T-helper 1 cell treated with Interleukin-12 subunit alpha and Interleukin-12 subunit beta and Interleukin-4 antibody, amounts not matched to agents 30 μg/mL and 1 μg/mL, for 36 hours (primary cell): ENCODE data around the gene OR6B2.

ENCODE experiments used
- H3K27ac Mint-ChIP-seq: one replicate; pipeline ENCODE4 v1.8.0; 2021; ENCODE audit warnings: mild to moderate bottlenecking, mixed read lengths
- H3K27me3 Mint-ChIP-seq: one replicate; pipeline ENCODE4 v1.8.0; 2021; ENCODE audit warnings: low read depth, mixed read lengths
- H3K36me3 Mint-ChIP-seq: one replicate; pipeline ENCODE4 v1.8.0; 2021; ENCODE audit warnings: low read depth, mixed read lengths
- H3K4me1 Mint-ChIP-seq: one replicate; pipeline ENCODE4 v1.8.0; 2021; ENCODE audit warnings: low read depth, mixed read lengths
- H3K4me3 Mint-ChIP-seq: one replicate; pipeline ENCODE4 v1.8.0; 2021; ENCODE audit warnings: mild to moderate bottlenecking, moderate library complexity, mixed read lengths
- H3K9me3 Mint-ChIP-seq: one replicate; pipeline ENCODE4 v1.8.0; 2021; ENCODE audit warnings: mixed read lengths

Gene OR6B2

GRCh38 chr2:240018071-240018750, 12.0 kb downstream of the OR6B2 start:
- H3K27me3 Mint-ChIP-seq = no peaks in the 10 kb centered on the region
- H3K9me3 Mint-ChIP-seq = no peaks in the 10 kb centered on the region
- no peak overlapping the region for H3K4me3 Mint-ChIP-seq
- peaks cover 7% of the 10 kb centered on the region for H3K4me1 Mint-ChIP-seq
- no peak overlapping the region for H3K27ac Mint-ChIP-seq
- H3K36me3 Mint-ChIP-seq = peaks cover 41% of the 10 kb centered on the region

GRCh38 chr2:240014327-240014726, 15.9 kb downstream of the OR6B2 start:
- Mint-ChIP-seq H3K9me3 (no peaks in the 10 kb centered on the region), H3K27ac (no peak overlapping the region)

DNA sequence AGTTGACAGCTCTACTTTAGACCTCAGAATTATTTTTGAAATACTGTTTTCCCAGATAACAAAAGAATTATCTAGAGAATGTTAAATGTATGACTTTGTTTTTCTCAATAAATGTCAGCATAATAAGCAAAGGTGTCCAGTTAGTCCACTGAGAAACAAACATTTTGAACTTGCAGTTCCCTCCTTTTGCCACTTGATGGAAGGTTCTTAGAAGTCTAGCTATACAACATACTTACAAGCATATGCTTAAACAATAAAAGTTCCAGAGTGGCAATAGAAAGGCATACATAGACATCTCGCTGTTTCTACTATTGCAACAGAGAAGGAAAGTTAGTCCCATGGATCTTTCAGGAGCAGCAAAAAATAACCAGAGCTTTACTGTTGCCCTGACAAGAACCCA, 16.9 kb downstream of the OR6B2 start:
- H3K4me1 Mint-ChIP-seq = no peaks in the 10 kb centered on the region
- H3K36me3 Mint-ChIP-seq = peaks cover 35% of the 10 kb centered on the region
- H3K9me3 Mint-ChIP-seq = no peaks in the 10 kb centered on the region
- H3K27ac Mint-ChIP-seq = no peak overlapping the region
- no peak overlapping the region for H3K4me3 Mint-ChIP-seq
- no peaks in the 10 kb centered on the region for H3K27me3 Mint-ChIP-seq

More at GRCh38 chr2:240014327-240014726, 15.9 kb downstream of the OR6B2 start:
- H3K4me3 Mint-ChIP-seq = no peak overlapping the region
- H3K27me3 Mint-ChIP-seq = no peaks in the 10 kb centered on the region
- no peaks in the 10 kb centered on the region for H3K4me1 Mint-ChIP-seq
- H3K36me3 Mint-ChIP-seq = peaks cover 44% of the 10 kb centered on the region

- Mint-ChIP-seq H3K27me3 (no peaks in the 10 kb centered on the region), H3K9me3 (no peaks in the 10 kb centered on the region), H3K36me3 (peaks cover 25% of the 10 kb centered on the region), H3K4me1 (no peaks in the 10 kb centered on the region), H3K4me3 (no peak overlapping the region), H3K27ac (no peak overlapping the region)
These were observed 27.2 kb downstream of the OR6B2 start for GRCh38 chr2:240002983-240003382.

DNA sequence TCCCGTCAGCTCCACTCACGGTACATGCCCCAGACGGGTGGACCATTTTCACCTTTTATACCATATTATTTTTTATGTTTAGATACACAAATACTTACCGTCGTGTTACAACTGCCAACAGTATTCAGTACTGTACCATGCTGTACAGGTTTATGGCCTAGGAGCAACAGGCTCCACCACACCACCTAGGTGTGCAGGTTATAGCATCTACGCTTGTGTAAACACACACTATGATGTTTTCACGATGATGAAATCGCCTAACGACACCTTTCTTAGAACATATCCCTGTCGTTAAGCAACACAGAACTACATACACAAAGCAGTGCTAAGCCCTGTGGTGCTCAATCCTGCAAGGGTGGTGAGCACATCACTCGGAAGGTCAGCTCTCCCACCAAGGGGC, 29.6 kb downstream of the OR6B2 start:
- no peak overlapping the region for H3K27ac Mint-ChIP-seq
- no peaks in the 10 kb centered on the region for H3K27me3 Mint-ChIP-seq
- H3K36me3 Mint-ChIP-seq = peaks cover 17% of the 10 kb centered on the region
- H3K9me3 Mint-ChIP-seq = no peaks in the 10 kb centered on the region
- H3K4me3 Mint-ChIP-seq = no peak overlapping the region
- no peaks in the 10 kb centered on the region for H3K4me1 Mint-ChIP-seq

GRCh38 chr2:239997686-239998409, 32.4 kb downstream of the OR6B2 start:
- H3K4me3 Mint-ChIP-seq = no peak overlapping the region
- no peaks in the 10 kb centered on the region for H3K27me3 Mint-ChIP-seq
- no peaks in the 10 kb centered on the region for H3K4me1 Mint-ChIP-seq
- no peak overlapping the region for H3K27ac Mint-ChIP-seq
- peaks cover 19% of the 10 kb centered on the region for H3K36me3 Mint-ChIP-seq
- no peaks in the 10 kb centered on the region for H3K9me3 Mint-ChIP-seq

DNA sequence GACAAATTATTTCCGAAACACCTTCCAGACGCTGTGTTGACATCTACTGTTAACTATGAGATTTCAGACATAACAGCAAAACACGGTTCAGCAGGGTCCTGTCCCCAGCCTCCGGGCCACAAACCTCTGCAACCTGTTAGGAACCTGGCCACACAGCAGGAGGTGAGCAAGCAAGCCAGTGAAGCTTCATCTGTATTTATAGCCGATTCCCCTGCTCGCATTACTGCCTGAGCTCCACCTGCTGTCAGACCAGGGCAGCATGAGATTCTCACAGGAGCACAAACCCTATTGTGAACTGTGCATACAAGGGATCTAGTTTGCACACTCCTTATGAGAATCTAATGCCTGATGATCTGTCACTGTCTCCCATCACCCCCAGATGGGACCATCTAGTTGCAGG, 36.1 kb downstream of the OR6B2 start:
- no peak overlapping the region for H3K4me3 Mint-ChIP-seq
- no peaks in the 10 kb centered on the region for H3K27me3 Mint-ChIP-seq
- no peaks in the 10 kb centered on the region for H3K4me1 Mint-ChIP-seq
- peaks cover 14% of the 10 kb centered on the region for H3K36me3 Mint-ChIP-seq
- no peaks in the 10 kb centered on the region for H3K9me3 Mint-ChIP-seq
- no peak overlapping the region for H3K27ac Mint-ChIP-seq

- no peaks in the 10 kb centered on the region for H3K4me1 Mint-ChIP-seq
- H3K27me3 Mint-ChIP-seq = no peaks in the 10 kb centered on the region
- no peak overlapping the region for H3K4me3 Mint-ChIP-seq
- H3K36me3 Mint-ChIP-seq = peaks cover 18% of the 10 kb centered on the region
- no peak overlapping the region for H3K27ac Mint-ChIP-seq
- no peaks in the 10 kb centered on the region for H3K9me3 Mint-ChIP-seq
These were observed 36.9 kb downstream of the OR6B2 start for GRCh38 chr2:239993291-239993690.

GRCh38 chr2:239991689-239992314, 38.4 kb downstream of the OR6B2 start:
- Mint-ChIP-seq H3K27ac (no peak overlapping the region), H3K4me1 (no peaks in the 10 kb centered on the region), H3K4me3 (no peak overlapping the region), H3K36me3 (peaks cover 23% of the 10 kb centered on the region), H3K9me3 (no peaks in the 10 kb centered on the region), H3K27me3 (no peaks in the 10 kb centered on the region)

DNA sequence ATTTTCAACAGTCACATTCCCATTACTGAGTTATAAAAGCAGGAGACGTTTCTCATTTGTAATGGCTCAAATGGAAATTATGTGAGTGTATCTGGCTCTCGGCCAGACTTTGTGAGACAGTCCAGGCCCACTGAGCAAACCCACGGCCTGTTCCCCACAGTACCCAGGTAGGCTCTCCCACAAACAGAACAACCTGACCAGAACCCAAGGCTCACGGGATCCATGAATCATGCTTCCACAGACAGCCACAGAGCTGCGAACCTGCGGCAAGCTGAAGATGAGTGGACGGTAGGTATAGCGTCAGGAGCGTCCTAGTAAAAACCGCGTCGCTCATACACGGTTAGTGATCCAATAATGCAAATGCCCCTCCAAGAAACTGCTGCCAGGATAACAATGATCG, 39.3 kb downstream of the OR6B2 start:
- Mint-ChIP-seq H3K4me3 (no peak overlapping the region), H3K9me3 (peaks cover 1% of the 10 kb centered on the region), H3K27ac (no peak overlapping the region), H3K4me1 (no peaks in the 10 kb centered on the region), H3K27me3 (no peaks in the 10 kb centered on the region), H3K36me3 (peaks cover 31% of the 10 kb centered on the region)

DNA sequence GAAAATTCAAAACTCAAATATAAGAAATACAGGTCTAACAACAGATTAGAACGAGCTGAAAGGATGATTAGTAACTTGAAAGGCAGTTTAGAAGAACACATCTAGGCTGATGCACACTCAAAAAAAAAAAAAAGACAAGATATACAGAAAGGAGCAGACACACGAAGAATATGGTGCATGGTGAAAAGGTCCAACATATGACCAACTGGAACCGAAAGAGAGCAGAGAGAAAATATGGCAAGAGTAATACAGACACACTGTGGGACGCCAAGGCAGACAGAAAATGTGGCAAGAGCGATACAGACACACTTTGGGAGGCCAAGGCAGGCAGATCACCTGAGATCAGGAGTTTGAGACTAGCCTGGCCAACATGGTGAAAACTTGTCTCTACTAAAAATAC, 44.9 kb downstream of the OR6B2 start:
- no peak overlapping the region for H3K27ac Mint-ChIP-seq

GRCh38 chr2:239984421-239985194, 45.6 kb downstream of the OR6B2 start:
- Mint-ChIP-seq H3K4me1 (no peaks in the 10 kb centered on the region), H3K27me3 (no peaks in the 10 kb centered on the region), H3K4me3 (no peak overlapping the region), H3K27ac (no peak overlapping the region), H3K9me3 (peaks cover 9% of the 10 kb centered on the region), H3K36me3 (peaks cover 37% of the 10 kb centered on the region)

More for the DNA sequence above, 44.9 kb downstream of the OR6B2 start:
- Mint-ChIP-seq H3K9me3 (peaks cover 9% of the 10 kb centered on the region), H3K27me3 (no peaks in the 10 kb centered on the region), H3K4me1 (no peaks in the 10 kb centered on the region), H3K4me3 (no peak overlapping the region), H3K36me3 (peaks cover 39% of the 10 kb centered on the region)

DNA sequence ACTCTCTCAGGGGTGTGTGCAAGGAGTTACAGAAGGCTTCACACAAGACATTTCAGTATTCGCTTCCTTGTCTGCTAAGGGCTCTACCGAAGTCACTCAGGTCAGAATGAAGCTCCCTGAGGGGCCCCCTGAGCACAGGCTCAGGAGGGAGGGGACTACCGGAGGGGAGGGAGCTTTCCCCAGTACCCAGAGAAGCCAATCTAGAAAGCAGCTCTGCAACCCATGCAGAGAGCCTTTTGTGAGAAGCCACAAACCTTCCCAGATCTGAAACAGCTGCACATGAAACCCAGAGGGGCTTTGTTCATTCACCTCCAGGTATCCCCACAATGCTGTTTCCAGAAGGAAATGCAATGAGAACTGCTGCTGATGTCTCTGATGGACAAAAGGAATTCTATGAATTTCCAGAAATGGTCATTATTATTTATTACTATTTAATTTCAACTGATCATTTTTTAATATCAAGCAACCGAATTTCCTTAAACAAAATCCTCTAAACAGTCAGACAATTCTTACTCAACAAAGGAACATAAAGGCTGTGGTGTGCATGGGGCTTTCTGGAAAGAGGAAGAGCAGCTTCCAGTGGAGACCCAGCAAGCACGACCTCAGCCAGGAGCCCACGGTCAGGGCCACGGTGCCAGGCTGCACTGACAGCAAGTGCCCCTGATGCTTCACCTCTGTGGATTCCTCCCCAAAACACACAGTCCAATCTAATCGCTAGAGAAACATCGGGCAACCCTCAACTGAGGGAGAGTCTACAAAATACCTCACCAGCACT, 47.0 kb downstream of the OR6B2 start:
- Mint-ChIP-seq H3K36me3 (peaks cover 29% of the 10 kb centered on the region), H3K4me1 (no peaks in the 10 kb centered on the region), H3K9me3 (peaks cover 9% of the 10 kb centered on the region), H3K27me3 (no peaks in the 10 kb centered on the region), H3K4me3 (no peak overlapping the region), H3K27ac (no peak overlapping the region)
